GM19023 (cell line): ENCODE results near the gene SLC6A3.
A peak's percentile ranks its signal among the peaks of the same experiment; 100 is the strongest.

Experiments used
- ATAC-seq: cut with Tn5 transposase; IDR thresholded peaks from one replicate; pipeline ENCODE4 v1.9.1; 2021; ENCODE audit warnings: mild to moderate bottlenecking, moderate library complexity; ENCODE audit not compliant: unreplicated experiment

SLC6A3 gene

DNA sequence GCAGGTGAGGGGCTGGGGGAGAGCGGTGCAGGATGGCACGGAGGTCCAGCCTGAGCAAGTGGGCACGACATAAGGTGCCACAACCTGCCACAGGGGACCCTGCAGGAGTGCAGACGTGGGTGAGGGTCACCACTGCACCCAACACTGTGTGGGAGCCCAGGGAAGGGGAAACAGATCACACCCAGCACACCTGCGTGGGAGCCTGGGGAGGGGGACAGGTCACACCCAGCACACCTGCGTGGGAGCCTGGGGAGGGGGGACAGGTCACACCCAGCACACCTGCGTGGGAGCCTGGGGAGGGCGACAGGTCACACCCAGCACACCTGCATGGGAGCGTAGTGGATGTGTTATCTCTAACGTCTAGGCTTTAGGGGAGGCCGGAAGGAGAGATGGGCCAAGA lies 53.0 kb downstream of the SLC6A3 start:
- ATAC-seq: no peak

DNA sequence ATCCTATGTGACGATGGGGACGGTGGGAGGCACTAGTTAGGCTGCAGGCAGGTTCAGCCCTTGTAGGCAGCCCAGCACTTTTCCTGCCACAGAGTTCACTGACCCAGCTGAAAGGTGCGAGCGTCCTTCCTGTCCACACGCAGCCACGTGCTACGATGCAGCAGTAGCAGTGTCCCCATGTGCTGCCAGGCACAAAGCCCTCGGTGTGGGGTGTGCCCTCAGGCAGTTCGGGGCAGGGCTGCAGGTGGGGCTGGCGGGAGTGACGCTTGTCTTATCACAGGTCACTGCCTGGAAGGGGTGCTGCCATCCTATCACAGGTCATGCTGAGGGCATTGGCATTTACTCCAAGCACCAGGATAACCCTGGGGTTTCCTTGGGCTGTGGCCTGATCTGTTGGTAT lies 53.5 kb downstream of the SLC6A3 start:
- no peak for ATAC-seq

DNA sequence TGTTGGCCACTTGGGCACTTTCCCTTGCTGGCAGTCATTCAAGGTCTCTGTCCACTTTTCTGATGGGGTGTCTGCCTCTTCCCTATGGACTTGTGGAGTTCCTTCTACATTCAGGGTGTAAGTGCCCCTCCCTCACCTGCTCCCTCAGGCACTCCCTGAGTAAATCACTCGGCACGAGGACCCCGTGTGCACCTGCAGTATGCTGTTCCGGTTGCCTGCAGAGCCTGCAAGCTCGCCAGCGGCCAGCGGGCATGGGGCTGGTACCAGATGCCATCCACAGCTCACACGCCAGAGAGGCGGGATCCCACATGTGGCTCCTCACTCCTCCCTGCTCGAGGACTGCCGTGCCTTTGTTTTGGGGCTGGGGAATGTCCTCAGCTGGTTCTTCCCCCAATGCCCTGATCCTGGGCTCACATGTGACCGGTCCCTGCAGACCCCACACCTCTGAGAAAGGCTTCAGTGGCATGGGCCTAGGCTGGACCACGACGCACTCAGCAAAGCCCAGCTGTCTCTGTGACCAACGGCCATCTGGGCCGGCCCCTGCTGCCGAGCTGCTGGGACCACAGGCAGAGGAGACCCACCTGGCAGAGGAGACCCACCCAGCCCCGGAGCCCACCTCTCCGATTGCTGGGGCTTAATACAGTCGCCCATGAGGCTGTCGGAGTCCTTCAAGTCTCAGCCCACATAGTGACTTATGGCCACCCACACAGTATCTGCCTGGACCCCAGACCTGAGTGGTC lies 54.2 kb downstream of the SLC6A3 start:
- no peak for ATAC-seq

DNA sequence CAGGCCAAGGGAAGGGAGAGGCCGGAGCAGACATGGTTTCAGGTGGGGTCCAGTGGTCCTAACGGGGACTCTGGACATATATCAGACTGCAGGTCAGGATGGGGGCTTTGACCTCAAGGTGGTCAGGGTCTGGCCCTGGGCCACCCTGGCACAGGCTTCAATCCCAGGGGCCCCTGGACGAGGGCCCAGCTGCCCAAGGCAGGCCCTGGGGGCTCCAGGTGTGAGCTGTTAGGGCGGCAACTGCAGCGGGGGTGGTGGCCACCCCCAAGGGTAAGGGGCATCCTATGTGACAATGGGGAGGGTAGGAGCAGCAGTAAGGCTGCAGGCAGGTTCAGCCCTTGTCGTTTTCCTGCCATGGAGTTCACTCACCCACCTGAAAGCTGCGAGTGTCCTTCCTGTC lies 54.9 kb downstream of the SLC6A3 start:
- no peak for ATAC-seq

DNA sequence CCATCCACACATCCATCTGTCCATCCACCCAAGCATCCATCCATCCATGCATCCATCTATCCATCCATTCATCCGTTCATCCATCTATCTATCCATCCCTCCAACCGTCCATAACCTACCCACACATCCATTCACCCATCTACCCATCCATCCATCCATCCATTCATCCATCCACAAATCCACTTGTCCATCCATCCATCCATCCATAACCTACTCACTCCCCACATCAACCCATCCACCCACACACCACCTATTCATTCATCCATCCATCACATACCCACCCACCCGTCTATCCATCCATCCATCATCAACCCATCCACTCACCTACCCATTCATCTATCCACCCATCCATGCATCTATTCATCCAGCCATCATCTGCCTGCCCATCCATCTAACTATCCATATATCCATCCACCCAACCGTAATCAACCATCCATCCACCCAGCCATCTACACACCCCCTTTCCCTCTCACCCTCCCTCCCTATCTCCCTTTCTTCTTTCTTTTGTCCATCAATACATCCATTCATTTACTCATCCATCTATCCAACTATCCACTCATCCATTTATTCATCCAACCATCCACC lies 56.8 kb downstream of the SLC6A3 start:
- no peak for ATAC-seq

DNA sequence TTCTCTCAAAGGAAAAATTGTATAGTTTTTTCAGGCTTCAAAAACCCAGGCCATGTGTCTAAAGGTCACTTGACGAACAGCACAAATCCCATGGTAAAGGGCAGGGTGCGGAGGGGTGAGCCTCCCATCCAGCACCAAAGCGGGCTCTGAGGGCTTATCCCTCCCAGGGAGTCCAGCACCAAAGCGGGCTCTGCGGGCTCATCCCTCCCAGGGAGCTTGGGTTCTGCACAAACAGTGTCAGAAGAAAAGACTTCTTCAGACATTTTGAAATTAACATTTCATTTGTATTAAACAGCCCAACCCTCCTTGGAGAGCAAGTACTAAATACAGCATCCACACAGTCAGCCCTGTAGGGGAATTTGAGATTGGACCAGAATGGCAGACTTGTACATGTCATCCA lies 57.4 kb downstream of the SLC6A3 start:
- ATAC-seq: no peak

DNA sequence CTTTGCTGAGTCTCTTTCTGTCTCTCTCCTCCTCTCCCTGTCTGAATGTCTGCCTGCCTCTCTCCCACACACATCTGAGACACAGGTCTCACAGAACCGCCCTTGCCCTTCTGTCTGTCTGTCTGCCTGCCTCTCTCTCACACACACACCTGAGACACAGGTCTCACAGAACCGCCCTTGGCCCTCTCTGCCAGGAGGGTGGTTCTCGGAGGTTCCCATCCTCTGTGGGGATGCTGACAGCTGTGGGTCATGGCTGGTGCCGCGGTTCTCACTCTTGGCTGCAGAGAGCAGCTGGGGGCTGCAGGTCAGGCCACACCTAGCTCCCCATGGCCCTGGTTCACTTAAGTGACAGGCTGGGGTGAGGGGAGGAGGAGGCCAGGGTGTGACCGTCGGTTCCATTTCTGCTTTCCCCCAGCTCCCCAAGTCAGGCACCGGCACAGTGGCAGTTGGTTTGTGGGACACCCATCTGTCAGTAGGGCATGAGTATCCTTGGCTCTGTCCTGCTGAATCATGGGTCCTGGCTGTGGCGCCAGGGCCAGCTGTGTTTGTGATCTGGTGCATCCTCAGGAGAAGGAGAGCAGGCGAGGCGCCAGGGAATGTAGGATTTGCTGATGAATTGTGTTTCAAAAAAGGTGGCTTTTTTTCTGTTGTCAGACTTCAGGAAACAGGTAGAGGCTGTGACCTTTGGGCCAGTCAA lies 58.0 kb downstream of the SLC6A3 start:
- ATAC-seq: no peak

DNA sequence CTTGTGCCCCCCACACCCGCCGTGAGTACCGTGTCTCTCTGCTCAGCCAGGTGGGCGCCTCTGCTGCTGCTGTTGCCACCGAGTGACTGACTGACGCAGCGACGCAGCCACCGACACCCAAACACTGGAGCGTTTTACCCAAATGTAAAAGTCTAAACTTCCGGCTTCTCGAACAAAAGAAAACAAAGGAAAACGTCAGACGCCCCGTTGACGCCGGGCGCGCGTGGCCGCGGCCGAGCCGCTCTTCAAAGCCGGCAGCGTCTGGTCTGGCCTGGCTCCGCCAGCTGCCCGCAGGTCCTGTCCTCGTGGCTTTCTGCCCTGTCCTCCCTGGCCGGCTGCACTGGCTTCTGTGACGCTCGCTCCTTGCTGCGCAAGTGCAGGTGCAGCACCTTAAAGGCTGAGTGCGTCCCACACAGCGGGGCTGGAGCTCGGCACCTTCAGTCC lies 58.9 kb downstream of the SLC6A3 start:
- peak; percentile 51 for ATAC-seq

DNA sequence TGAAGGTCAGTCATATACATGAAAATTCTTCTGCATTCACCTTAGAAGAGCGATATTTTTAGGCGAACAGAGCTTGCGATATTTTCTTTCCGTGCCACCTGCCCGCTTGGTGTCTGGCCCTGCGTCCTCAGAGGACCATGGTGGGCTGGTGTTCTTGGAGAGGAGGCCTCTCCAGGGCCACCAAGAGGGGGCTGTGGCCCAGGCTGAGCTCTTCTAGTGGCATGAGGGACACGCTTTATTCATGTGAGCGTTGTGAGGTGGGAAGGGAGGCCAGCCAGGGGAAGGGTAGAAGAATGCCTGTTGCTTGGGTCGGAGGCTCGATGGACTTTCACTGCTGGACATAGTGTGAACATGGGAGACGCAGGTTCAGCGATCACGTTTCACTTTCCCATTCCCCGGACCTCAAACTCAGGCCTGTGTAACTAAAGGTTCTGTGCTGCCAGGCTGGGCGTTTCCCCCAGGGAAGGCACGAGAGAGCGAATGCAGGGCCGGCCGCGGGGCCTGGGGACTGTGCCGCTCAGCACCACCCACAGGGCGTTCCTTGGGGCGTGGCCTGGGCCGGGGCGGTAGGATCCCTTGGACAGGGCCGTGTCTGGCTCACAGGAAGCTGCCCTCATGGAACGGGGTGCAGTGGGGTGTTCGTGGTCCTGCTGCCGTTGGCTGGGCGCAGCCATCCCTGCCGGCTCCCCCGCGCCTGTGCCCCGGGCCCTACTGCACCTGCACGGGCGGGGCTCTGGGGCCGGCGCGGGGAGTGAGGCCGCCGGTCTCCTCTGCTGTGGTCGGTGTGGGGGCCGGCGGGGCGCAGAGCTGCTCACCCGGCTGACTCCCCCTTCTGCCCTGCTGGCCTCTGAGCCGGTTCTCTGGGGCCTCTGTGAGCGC lies 59.6 kb downstream of the SLC6A3 start:
- peak; percentile 91 for ATAC-seq

DNA sequence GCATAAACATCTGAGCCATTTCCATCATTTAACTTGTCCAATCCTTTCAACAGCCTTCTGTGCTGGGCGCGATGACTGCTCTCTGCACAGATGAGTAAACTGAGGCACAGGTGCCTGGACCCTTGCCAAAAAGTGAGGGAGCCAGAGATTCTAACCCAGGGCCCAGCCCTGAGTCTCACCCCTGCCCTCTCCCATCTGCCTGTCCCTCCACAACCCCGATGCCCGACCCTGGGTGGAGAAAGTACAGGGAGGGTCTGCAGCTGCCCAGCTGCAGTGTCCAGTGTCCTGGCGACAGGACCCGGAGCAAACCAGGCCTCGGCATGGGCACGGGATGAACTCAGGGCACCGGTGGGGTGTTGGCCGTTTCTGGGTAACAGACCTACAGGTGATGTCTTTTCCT lies 60.7 kb downstream of the SLC6A3 start:
- ATAC-seq: no peak

DNA sequence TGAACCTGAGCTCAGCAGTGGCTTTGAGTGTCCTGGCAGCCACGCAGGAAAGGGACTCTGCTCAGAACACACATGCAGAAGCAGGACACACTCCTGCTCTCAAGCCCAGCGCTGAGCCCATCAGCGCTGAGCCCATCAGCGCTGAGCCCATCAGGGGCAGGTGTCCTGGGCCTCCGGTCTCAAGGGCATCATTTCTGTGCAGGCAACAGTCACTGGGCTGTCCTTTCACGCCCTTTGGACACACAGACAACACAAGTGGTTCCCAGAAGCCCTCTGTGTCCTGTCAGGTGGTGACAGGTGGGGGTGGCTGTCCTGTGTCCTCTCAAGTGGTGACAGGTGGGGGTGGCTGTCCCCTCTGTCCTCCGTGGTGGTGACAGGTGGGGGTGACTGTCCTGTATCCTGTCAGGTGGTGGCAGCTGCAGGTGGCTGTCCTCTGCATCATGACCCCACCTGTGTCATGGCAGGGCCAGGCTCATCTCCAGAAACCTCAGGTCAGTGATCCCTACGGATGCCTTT lies 61.3 kb downstream of the SLC6A3 start:
- no peak for ATAC-seq

DNA sequence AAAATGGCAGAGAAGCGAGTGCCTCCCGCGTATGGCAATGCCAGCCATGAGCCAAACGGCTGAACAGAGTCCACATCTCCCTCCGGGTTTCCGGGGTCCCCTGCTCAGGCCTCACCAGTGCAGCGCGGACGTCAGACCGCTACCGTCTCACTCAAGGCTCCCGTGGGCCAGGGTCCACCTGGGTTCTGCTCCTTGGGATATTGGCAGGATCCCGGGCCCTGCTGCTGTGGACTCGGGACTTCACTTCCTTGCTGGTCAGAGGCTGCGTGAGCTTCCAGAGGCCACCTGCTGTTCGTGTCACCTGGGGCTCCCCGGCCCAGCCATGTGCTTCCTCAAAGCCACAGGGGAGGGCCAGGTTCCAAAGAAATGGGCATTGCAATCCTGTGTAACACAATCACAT lies 61.9 kb downstream of the SLC6A3 start:
- ATAC-seq: no peak

DNA sequence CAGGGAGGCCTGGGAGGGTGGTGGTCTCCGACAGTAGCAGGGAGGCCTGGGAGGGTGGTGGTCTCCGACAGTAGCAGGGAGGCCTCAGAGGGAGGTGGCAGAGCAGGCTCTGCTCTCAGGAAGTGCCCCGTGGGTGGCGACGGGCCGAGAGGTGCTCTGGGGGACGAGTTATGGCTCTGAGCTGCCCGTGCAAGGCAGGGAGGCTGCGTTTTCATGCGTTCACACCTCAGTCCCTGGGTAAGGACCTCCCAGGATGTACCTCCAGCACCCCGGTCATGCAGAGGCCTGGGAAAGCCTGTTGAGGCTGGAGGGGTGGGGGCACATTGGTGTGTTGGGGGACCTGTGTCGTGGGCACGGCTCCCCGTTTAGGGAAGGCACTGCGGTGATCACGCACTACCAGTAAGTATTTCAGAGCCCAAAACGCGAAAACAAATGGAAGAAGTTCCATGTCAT lies 63.0 kb downstream of the SLC6A3 start:
- no peak for ATAC-seq

DNA sequence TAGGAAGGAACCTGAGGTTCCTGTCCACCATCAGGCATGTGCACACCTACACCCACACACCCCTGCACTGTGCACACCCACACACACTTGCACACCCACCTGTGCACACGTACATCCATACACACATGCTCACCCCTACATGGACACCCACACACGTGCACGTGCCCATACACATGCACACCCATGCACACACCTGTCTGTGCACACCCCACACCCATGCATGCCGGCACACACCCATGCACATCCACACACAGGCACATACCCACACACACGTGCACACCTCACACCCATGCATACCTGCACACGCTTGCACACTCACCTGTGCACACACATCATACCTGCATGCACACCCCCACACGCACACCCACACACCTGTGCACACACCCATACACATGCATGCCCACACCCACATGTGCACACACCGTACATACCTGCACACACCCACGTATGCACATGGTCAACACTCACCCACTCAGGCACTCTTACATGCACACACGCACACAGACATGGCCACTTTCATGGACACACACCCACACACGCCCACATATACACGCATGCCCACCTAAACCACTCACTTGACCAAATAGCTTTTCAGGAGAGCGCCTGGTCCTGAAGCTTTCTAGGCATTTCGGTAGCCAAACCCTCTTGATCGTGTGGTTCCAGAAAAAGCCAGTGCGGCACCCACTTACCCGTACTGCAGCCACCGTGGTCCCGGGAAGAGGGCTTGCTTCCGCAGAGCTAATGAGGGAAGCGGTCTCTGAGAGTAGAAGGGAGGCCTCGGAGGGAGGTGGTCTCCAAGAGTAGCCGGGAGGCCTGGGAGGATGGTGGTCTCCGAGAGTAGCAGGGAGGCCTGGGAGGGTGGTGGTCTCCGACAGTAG lies 63.6 kb downstream of the SLC6A3 start:
- ATAC-seq: no peak

DNA sequence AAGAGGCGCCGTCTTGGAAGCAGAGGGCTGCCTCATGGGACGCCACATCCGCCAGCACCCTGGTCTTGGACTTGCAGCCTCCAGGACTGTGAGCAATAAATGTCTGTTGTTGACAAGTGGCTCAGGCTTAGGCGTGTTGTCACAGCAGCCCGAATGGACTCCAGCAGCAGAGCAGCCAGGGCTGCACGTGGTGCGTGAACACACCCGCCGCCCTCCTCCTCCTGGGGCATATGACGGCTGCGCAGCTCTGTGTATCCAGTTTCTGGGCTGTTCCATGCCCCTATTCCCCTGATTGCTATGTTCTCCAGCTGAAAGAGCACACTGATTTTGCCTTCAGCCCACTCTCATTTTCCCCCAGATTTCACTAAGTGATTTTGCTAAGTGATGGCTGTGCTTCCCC lies 64.3 kb downstream of the SLC6A3 start:
- ATAC-seq: no peak

DNA sequence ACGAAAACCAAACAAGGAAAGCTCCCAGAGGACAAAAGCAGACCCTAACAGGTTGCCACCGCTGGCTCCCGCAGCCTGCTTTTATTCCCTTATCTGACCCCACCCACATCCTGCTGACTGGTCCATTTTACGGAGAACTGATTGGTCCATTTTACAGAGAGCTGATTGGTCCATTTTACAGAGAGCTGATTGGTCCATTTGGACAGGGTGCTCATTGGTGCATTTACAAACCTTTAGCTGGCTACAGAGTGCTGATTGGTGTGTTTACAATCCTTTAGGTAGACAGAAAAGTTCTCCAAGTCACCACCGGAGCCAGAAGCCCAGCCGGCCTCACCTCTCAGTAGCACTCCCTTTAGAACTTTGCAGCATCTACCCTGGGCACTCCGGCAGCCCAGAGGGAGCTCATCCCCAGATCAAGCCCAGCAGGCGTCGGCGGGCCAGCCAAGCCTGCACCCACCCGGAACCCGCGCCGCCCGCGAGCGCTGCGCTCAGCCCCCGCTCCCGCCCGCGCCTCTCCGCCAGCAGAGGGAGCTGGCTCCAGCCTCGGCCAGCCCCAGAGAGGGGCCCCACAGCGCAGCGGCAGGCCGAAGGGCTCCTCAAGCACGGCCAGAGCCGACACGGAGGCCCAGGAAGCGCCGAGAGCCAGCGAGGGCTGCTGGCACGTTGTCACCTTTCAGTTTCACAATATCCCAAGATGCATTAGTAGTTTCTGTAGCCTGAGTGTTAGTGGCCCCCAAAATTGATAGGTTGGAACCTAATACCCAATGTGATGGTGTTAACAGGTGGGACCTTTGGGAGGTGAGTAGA lies 65.0 kb downstream of the SLC6A3 start:
- ATAC-seq: peak; percentile 82

DNA sequence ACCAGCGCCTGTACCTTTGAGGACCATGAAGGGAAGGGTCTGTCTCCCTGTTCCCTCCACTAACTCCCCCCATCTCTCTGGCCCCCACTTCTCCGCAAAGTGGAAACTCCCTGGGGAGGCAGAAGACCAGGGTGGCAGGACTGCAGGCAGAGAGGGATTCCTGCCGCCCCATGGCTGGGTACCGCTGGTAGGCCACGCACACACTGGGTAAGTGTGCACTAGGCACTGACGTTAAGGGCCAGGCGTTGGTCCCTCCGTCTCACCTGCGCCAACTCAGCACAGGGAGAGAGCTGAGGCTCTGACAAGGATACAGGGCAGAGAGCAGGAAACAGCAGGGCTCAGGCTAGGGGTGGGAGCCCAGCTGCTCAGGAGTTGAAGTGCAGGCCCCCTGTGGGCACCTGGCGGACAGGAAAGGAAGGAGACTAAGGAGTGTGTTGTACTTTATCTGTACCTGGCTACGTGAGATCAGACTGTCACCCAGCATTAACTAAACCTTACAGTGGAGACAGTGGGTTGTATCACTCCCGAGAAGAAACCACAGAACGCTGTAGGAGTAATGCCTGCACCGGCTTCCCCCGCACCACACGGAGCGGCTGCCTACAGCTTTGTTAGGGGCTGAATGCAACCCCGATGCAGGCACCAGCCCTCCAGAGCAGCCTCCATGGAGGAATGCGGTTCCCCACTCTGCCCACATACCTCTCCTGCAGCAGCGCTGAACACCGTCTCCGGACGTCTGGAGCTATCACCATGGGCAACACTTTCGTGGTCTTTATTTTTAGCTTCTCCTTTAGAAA lies 66.2 kb downstream of the SLC6A3 start:
- ATAC-seq: no peak

DNA sequence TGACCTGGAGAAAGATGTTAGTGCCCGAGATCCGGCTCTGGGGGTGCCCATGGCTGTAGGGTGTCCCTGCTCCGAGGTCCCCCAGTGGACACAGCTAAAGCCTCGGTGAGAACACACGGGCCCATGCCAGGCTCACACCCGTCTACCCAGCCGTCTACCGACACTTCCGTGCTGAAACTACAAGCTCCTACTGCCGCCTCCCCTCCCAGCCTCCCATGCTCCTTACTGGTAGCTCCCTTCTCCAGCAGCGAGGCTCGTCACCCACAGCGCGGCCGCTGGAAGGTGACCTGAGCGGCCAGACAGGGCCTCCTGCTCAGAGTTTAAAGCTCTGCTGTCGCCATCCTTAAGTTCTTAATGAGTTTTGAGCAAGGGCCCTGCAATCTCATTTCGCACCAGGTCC lies 67.1 kb downstream of the SLC6A3 start:
- ATAC-seq: no peak
